Measurements from ENCODE around the gene LMTK3.
"Not testable (repeated sequence)": the region's sequence is repeated elsewhere in the genome, so short reads cannot be mapped to it uniquely, and the experiment has no call there.

LMTK3 gene

GRCh38 chr19:48541813-48542212, 30.2 kb upstream of the LMTK3 start:
- no peak for DNase-seq (ENCODE audit: low read depth in 2 of 2)

- DNase-seq (ENCODE audit: low read depth in 2 of 2): no peak
These were observed 28.5 kb upstream of the LMTK3 start for GRCh38 chr19:48540110-48540509.

DNA sequence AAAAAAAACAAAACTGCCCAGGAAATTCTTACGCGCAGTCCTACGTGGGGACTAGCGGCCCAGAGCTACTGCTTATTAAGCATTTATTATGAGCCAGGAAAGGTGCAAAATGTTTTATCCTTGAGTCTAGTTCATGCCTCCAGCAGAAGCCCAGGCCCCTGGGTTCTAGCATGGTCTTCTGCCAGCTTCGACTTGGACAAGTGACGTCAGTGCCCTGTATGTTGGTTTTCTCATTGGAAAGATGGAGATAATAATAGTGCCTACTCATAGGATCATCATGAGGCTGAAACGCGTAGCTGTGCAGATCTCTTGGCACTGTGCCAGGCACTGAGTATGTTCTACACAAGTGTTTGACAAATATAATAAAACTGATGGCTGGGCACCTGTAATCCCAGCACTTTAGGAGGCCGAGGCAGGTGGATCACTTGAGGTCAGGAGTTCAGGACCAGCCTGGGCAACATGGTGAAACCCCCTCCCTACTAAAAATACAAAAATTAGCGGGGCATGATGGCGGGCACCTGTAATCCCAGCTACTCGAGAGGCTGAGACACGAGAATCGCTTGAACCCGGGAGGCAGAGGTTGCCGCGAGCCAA, 28.0 kb upstream of the LMTK3 start:
- no peak for DNase-seq (ENCODE audit: low read depth in 2 of 2)

DNA sequence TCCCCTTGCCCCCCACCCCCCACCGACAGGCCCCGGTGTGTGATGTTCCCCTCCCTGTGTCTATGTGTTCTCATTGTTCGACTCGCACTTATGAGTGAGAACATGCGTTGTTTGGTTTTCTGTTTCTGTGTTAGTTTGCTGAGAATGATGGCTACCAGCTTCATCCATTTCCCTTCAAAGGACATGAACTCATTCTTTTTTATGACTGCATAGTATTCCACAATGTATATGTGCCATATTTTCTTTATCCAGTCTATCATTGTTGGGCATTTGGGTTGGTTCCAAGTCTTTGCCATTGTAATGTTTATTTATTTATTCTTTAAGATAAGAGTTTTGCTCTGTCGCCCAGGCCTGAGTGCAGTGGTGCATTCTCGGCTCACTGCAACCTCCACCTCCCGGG, 26.4 kb upstream of the LMTK3 start:
- DNase-seq (ENCODE audit: low read depth in 2 of 2): not testable (repeated sequence)

DNA sequence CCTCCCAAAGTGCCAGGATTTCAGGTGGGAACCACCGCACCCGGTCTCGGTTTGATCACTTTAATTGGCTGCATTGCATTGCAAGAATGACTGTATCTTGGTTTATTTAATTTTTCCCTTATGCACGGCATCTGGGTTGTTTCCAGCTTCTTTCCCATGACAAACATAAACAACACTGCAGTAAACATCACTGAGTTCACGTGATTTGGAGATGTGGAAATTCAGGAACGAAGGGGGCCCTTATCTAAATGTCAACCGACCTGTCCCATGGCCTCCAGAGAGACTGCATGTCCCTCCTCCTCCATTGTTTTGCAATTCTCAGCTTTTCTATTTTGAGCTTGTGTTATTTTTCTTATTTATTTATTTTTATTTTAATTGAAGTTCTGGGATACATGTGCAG, 25.9 kb upstream of the LMTK3 start:
- DNase-seq (ENCODE audit: low read depth in 2 of 2): no peak

GRCh38 chr19:48533770-48534169, 22.1 kb upstream of the LMTK3 start:
- DNase-seq (ENCODE audit: low read depth in 2 of 2): no peak

- no peak for DNase-seq (ENCODE audit: low read depth in 2 of 2)
These were observed 19.1 kb upstream of the LMTK3 start for GRCh38 chr19:48530770-48531169.

- no peak for DNase-seq (ENCODE audit: low read depth in 2 of 2)
These were observed 18.6 kb upstream of the LMTK3 start for GRCh38 chr19:48530066-48530720.

DNA sequence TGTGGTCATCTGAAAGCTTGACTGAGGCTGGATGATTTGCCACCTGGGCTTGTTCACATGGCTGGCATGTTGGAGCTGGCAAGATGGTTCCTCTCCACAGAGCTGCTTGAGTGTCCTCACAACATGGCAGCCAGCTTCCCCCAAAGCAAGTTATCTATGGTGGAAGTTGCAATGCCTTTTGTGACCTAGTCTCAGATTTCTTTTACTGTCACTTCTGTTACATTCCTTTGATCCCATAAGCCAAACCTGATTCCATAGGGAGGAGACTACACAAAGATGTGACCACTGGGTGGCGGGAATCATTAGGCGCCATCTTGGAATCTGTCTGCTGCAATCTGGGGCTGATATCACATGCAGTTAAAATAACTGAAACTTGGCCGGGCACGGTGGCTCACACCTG, 17.5 kb upstream of the LMTK3 start:
- no peak for DNase-seq (ENCODE audit: low read depth in 2 of 2)

- DNase-seq (ENCODE audit: low read depth in 2 of 2): no peak
These were observed 13.1 kb upstream of the LMTK3 start for GRCh38 chr19:48524732-48525131.

DNA sequence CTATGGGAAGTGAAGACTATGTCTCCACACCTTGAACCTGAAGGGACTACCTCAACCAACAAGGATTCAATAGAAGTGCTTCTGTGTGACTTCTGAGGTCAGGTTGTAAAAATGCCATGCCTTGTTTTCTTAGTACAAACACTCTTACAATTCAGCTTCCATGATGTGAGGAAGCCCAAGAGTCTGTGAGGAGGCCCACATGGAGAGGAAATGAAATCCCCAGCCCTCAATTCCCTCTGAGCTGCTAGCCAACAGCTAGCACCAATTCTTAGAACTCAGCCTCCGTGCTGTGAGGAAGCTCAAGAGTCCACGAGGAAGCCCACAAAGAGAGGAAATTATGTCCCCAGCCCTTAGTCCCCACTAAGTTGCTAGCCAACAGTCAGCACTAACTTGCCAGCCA, 12.6 kb upstream of the LMTK3 start:
- DNase-seq (ENCODE audit: low read depth in 2 of 2): no peak

DNA sequence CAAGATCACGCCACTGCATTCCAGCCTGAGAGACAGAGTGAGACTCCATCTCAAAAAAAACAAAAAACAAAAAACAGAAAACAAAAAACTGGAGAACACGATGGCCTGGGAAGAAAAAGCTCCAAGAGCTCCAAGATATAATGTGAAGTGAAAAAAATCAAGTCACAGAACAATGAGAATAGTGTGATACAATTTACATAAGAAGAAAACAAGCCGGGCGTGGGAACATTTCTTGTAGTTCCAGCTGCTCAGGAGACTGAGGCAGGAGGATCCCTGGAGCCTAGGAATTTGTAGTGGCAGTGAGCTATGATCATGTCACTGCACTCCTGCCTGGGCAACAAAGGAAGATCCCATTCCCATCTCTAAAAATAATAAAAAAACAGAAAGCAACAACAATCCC, 8.5 kb upstream of the LMTK3 start:
- DNase-seq (ENCODE audit: low read depth in 2 of 2): no peak

GRCh38 chr19:48519426-48519825, 7.8 kb upstream of the LMTK3 start:
- not testable (repeated sequence) for DNase-seq (ENCODE audit: low read depth in 2 of 2)

DNA sequence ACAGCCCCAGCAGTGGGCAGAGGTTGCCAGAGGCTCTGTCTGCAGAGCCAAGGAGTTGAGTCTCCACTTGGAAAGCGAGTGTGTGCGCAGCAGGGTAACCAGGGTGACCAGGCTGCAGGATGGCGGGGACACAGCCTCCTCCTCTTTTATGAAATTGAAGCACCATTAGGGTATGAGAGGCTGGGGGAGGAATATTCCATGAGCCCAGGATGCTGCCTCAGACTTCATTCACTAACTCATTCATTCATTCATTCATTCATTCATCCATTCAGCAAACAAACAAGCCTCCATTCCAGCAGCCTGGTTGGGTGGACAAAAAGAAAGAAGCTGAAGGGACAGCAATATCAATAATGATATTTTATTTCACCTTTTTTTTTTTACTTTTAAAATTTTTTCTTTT, 6.6 kb upstream of the LMTK3 start:
- DNase-seq (ENCODE audit: low read depth in 2 of 2): no peak

DNA sequence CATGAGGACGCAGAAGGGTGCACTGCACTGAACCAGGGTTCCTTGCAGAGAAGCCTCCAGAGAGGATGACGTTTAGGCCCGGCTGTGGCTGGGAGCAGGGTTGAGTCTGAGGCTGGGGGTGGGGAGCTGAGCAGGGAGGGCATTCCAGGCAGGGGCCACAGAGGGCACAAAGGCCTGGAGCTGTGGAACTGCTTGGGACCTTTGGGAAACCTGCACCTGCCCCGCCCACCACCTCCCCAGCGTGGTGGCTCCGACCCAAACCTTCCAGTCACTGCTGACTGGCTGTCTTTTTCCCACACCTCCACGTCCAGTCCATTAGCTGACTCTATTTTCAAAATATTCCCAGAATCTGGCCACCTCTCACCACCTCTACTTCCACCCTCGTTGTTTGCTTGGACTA, 4.9 kb upstream of the LMTK3 start:
- no peak for DNase-seq (ENCODE audit: low read depth in 2 of 2)

DNA sequence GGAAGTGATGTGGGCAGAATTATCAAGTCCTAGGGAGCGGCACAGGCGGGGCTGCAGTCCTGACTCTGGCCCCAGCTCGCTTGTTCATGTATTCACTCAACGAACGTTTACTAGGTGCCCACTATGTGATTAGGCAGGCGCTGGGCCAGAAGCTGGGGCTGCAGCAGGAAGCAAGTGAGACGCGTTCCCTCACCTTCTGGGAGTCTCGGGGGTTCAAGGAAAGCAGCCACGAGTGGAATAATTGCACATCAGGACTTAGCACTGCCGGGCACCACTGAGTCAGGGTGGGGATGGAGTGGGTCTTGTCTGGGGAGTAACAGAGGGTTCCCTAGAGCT, 2.5 kb upstream of the LMTK3 start:
- no peak for DNase-seq (ENCODE audit: low read depth in 2 of 2)

DNA sequence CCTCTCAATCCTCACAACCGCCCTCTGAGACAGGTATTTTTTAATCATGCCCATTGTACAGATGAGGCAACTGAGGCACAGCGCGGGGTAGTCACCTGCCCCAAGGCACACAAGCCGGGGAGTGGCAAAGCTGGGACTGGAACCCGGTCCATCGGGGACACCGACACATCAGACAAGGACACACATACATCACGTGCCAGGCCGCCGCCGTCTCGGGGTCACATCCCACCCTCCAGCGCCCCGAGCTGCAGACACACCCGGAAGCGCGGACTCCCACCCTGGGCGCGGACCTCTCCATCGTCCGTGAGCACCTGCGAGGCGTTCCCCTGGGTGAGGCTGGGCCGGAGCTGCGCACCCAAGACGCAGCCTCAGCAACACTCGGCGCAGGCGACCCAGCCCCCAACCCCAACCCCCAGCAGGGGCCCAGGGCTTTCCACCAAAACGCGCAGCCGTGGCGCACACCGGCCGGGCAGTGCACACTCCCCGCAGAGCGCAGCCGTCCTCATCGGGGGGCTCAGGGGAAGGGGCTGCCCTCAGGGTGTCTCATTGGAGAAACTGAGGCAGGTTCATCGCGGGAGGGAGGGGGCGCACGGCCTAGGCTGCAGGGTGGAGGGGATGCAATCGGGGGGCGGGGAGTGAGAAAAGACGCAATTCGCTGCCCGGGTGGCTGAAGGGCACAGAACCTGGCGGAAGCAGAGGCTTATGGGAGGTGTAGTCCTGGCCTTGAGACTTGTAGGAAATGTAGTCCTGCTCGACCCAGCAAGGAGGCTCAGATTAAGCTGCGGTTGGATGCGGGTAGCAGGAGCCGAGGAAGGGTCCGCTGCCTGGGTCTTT, 1.9 kb upstream of the LMTK3 start:
- DNase-seq (ENCODE audit: low read depth in 2 of 2): peak in 1 of 2 donors; percentile 66

- no peak for DNase-seq (ENCODE audit: low read depth in 2 of 2)
These were observed 1.1 kb upstream of the LMTK3 start for GRCh38 chr19:48512504-48513288.

DNA sequence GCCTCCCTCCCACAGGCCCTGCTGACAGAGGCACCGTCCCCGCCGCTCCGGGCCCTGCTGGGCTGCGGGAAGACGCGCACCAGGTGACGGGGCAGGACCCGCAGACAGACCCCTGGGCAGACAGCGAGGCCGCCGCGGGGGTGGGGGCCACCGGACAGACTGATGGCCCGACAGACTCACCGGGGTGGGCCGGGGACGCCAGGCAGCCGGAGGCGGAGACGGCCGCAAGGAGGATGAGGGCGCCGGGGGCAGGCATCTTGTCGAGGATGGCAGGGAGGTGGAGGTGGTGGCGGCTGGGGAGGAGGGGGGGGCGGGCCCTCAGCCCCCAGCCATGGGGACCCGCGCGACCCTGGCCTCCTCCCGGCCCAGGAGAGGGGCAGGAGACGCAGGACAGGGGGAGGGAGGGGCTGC, 309 bp downstream of the LMTK3 start:
- DNase-seq (ENCODE audit: low read depth in 2 of 2): no peak

- DNase-seq (ENCODE audit: low read depth in 2 of 2): peak; percentile 66 to 70
These were observed 990 bp downstream of the LMTK3 start for GRCh38 chr19:48510421-48511268.

- no peak for DNase-seq (ENCODE audit: low read depth in 2 of 2)
These were observed 2.0 kb downstream of the LMTK3 start for GRCh38 chr19:48509467-48510194.

Measured in stimulated activated CD4-positive, alpha-beta T cell treated with anti-CD3 and anti-CD28 coated beads, Interleukin-4, amount 100 ng/mL, for 48 hours (primary cell).